Fibroblast of skin of abdomen (primary cell): ENCODE results near the gene FCHSD2.
A peak's percentile ranks its signal among the peaks of the same experiment; 100 is the strongest.
"Not testable (repeated sequence)": the region's sequence is repeated elsewhere in the genome, so short reads cannot be mapped to it uniquely, and the experiment has no call there.

Experiments used
- DNase-seq: peaks from one replicate; pipeline ENCODE4 v3.0.0-alpha.2; 2013

Gene FCHSD2

GRCh38 chr11:73058989-73059674, 83.0 kb downstream of the FCHSD2 start:
- DNase-seq = no peak

GRCh38 chr11:73055655-73056354, 86.3 kb downstream of the FCHSD2 start:
- DNase-seq = no peak

GRCh38 chr11:73055002-73055401, 87.1 kb downstream of the FCHSD2 start:
- no peak for DNase-seq

- no peak for DNase-seq
These were observed 88.2 kb downstream of the FCHSD2 start for GRCh38 chr11:73053964-73054363.

- no peak for DNase-seq
These were observed 93.7 kb downstream of the FCHSD2 start for GRCh38 chr11:73048446-73048845.

GRCh38 chr11:73047773-73048371, 94.2 kb downstream of the FCHSD2 start:
- DNase-seq = no peak

GRCh38 chr11:73040046-73040445, 102.1 kb downstream of the FCHSD2 start:
- no peak for DNase-seq

GRCh38 chr11:73034777-73035176, 107.3 kb downstream of the FCHSD2 start:
- no peak for DNase-seq

- no peak for DNase-seq
These were observed 107.8 kb downstream of the FCHSD2 start for GRCh38 chr11:73034331-73034730.

GRCh38 chr11:73030130-73030529, 112.0 kb downstream of the FCHSD2 start:
- no peak for DNase-seq

GRCh38 chr11:73029403-73029802, 112.7 kb downstream of the FCHSD2 start:
- DNase-seq = no peak

GRCh38 chr11:73028611-73029010, 113.5 kb downstream of the FCHSD2 start:
- DNase-seq = no peak

GRCh38 chr11:73027840-73028239, 114.3 kb downstream of the FCHSD2 start:
- DNase-seq = not testable (repeated sequence)

- no peak for DNase-seq
These were observed 117.5 kb downstream of the FCHSD2 start for GRCh38 chr11:73024639-73025038.

- no peak for DNase-seq
These were observed 122.1 kb downstream of the FCHSD2 start for GRCh38 chr11:73019996-73020395.

GRCh38 chr11:73019449-73019848, 122.7 kb downstream of the FCHSD2 start:
- DNase-seq = no peak

GRCh38 chr11:73018856-73019255, 123.3 kb downstream of the FCHSD2 start:
- DNase-seq = no peak

GRCh38 chr11:73017024-73017751, 124.9 kb downstream of the FCHSD2 start:
- DNase-seq = no peak

- no peak for DNase-seq
These were observed 129.1 kb downstream of the FCHSD2 start for GRCh38 chr11:73013021-73013420.

- peak; percentile 66 for DNase-seq
These were observed 129.8 kb downstream of the FCHSD2 start for GRCh38 chr11:73012121-73012863.

- DNase-seq = no peak
These were observed 130.8 kb downstream of the FCHSD2 start for GRCh38 chr11:73011126-73011817.

- no peak for DNase-seq
These were observed 132.1 kb downstream of the FCHSD2 start for GRCh38 chr11:73009972-73010371.
